GM21367 (cell line): Measurements from ENCODE around the gene GHR.

Experiments
- ATAC-seq: cut with Tn5 transposase; IDR thresholded peaks from one replicate; pipeline ENCODE4 v1.9.1; 2021; ENCODE audit not compliant: unreplicated experiment

The GHR gene

DNA sequence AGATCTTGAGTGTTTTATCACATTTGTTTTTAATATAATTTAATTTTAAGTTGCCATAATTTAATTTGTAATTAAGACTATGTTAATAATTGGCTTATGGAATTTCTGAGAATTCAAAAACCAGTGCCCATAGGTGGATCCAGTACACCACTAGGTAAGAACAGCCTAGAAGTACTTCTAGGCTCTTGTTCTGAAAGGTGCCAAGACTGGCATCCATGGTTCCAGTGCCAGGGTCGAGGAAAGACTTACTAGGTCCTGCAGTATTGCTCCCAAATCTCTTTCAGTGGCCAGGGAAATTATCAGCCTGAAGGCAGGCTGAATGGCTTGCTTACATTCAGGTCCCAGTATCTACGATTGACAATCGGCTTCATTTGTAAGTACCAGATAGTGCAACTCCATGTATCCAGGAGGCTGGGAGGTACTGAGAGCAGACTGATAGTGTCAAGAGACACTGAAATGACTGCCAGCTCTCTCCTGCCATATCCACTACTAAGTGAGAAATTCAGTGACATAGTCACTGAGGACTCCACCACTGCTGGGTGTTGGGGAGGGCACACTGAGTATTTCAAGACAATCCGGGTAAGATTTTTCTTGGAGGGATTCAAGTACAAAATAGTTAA, 174.2 kb downstream of the GHR start:
- ATAC-seq = no peak

DNA sequence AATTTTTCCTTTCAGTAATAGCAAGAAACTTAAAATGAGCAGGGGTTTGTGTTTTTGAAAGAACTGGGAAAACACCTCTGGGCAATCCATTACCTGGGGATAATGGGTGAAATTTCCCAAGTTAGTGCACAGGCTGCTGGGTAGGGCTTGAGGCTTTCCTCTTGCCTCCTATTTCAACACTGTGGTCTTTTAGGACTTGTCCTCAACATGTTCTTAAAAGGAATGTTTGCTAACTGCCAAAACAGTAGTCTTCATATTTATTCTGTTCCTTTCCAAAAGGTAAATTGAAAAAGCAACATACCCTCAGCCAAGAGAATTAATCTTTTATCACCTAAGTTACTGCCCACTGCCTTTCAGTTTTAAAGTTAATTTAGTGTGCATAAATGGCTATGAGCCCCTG, 175.1 kb downstream of the GHR start:
- ATAC-seq = no peak

DNA sequence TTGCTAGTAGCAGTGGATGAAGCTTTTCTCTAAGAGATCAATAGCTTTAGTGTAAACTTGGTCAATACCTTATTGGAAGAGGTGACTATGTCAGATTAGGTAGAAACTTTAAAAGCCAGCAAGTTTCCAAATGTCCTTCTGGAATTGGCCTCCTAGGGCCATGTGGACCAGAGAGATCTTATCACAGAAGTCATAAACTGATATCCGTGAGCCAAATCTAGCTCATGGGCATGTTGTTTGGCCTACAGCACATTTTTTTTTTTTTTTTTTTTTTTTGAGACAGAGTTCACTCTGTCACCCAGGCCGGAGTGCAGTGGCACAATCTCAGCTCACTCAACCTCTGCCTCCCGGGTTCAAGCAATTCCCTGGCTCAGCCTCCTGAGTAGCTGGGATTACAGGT, 175.9 kb downstream of the GHR start:
- no peak for ATAC-seq

DNA sequence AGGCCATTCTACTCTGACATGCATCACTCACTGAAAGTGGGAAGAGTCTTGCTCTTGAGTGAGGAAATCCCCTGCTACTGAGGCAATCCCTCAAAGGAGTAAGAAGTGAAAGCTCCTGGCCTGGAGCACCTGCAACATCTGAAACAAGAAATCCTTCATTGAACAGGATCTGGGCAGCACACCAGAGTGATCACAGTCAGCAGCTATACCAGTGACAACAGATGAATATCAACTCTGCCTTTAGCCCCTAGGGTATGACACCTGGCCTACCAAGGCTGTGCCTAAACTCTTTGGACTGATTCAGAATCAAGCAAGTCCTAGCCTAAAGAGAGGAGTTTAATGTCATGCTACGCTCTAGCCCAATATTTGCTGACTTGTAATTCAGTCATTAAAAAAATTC, 177.2 kb downstream of the GHR start:
- ATAC-seq = no peak

DNA sequence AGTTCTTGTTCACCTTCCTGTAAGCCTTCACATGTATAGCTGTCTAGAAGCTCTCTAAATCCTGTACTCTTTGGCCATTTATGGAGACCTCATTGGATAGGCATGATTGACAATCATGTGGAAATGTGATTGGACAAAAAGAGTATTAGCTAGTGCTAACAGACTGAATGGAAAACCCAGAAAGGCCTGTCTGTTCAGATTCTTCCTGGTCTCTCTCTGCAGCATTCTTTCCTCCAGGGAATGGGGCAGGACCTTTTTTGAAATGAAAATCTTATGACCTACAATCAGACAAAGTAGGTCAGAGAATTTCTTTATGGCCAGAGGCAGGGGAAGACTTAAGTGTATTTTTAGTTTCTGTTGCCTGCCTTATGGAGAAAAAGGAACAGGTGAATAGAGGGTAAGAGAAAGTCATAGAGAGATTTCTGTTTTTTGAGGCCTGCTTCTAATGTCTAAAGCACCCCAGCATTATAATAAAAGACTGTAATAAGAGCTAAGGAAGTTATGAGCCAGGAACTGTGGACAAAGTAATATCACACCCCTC, 181.0 kb downstream of the GHR start:
- no peak for ATAC-seq

DNA sequence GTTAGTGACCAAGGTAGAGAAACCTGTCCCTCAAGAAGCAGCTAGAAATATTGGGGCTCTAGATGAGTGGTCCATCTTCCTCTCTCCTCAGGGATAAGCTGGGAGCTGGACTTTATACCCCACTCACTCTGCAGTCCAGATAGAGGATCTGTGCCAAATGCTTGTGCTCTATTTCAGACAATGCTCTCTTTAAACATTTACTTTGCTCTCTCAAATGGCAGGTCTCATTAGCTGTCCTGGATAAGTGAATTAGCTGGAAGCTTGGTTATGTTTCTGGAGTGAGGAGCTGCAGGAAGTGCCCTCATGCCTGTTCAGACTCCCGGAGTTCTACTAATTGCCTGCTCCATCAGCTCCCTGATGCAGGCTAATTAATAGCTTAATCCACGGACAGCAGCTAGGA, 182.3 kb downstream of the GHR start:
- ATAC-seq = no peak

DNA sequence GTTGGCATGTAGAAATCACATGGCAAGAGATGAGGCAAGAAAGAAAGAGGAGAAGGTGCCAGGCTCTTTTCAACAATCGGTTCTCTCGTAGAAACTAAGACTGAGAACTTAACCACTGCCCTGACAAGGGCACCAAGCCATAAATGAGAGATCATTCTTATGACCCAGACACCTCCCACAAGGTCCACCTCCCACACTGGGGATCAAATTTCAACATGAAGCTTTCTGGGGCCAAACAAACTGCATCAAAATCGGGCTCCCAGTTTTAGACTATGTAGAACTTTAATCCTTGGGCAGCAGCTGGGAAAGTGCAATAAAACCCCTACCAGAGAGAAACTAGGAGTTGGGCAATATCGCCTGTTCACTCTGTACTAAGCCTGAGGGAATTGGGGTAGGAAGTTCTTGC, 183.2 kb downstream of the GHR start:
- ATAC-seq = no peak

DNA sequence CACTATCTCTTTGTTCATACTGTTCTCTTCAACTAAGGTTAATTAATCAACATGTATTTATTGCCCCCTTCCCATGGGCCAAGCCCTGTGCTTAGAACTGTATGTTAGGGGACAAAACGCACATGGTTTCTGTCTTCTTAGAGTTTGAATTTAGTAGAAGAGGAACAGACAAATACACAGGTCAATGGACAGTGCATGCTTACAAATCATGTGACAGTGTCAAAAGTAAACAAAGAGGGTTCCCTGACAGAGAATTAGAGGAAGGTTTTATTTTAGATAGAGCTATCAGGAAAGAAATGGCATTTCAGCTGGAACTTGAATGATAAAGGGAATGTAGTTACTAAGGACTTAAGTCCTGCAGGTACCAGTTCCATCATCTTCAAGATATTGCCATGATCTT, 188.2 kb downstream of the GHR start:
- ATAC-seq = no peak

DNA sequence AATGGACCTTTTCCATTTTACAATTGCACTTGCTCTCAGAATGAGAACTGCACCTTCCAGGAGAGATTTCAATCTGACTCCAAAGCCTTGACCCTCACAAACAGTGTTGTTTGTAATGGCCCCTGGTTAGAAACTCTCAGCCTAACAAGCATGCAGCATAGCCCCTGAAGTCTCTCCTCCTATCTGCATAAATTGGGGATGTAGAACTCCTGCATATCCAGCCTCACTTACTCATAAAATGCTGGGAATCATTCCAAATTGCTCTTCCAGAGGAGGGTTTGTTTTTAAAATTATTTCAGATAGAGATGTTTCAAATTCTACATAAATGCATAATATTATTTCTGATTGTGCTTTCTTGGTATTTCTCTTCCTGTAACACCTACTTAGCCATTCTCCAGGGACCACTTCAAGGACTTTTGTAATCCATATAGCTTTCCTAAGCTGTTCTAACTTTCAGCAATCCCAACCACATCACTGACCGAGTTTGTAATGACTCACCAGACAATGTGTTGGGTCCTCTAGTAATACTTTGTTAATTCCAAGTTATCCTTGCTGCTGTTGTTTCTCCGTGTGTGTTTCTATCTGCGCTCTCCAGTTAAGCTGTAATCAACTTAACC, 189.6 kb downstream of the GHR start:
- ATAC-seq = no peak

DNA sequence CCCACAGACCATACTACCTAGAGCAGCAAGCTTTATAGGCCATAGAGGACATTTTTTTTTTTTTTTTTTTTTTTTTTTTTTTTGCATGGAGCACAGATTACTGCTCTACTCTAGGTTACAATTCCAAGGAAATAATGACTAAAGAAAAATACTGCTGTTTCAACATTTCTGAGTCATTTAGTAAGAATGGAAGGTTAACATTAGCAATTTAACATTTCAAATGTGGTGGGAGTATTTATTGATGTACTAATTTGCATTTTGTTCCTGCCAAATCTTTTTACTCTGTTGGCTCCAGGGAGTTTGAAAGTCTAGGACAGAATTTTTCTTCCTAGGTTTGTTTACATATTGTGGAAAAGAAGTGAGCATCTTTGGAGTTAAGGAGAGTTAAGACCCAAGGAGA, 191.3 kb downstream of the GHR start:
- ATAC-seq = no peak

DNA sequence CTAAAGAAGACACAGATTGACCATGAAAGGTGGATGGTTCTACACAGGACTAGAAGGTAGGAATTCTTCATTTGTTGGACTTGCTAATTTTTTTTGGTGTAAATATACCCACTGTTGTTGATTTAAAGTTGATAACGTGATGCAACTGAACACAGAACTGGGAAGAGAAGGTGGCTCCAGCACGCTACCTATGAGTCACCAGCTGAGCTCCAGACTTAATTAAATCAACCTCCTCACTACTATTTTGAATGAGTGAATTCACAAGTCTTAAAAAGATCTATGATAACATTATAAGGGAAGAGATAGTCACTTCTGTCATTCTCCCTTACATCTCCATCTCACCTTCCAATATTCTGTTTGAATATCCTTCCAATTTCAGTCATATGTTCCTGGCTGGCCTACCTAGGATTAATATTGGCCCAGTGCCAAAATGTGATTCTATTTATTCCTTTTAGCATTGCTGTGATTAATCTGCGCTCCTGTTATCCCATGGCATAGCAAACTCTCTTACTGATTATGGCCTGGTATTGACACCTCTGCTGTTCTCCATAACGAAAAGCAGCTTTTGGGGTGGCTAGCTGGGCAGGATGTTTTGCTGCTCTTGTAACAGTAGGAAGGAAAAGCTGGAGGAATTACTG, 197.5 kb downstream of the GHR start:
- no peak for ATAC-seq

DNA sequence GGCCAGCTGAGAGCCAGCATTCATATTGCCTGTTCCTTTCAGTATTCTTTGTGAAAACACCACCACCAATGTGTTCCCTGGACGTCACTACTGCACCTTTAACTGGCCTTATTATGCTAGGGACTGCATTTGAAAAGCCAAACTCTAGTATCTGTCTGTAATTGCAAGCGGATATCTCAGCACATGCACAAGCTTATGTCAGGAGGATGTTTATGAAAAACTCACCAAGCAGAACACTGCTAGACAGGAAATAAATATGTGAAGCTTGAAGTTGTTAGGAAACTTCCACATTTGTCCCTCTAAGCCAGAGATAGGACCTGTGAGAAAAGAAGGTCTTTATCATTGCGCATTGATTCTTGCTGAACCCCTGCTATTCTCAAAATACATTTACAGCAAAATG, 198.0 kb downstream of the GHR start:
- no peak for ATAC-seq

DNA sequence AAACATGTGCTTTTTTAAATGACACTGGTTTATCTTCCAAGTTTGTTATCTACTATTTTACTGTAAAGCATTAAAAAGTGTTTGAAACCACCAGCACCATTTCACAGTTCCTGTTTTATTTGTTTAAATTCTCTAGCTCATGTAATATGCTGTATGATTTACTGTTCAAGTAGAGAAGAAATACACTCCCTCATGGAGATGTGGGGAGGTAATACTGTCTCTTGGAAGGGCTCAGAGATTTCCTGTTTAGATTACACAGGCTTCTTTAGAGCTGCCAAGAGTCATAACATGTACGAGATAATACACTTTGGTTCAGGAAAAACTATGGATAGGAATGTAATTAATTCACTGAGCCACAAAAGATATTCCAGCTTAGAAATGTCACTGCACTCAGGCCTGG, 198.4 kb downstream of the GHR start:
- no peak for ATAC-seq

DNA sequence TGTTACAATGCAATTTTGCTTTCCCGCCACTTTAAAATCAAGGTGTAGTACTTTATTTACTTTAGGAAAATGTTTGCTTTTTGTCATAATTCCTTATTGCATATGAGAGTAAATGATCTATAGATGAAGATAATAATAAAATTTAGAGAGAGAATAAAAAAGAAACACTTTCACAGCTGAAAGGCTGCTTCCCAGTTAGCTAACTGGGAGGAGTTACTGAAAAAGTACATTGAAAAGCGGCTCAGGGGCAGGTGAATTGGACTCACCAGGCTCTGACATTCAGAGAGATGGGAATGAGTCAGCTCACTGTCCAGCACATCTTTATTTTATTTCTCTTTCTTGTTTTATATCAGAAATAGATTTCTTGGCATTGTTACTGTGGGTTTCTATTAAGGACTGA, 201.7 kb downstream of the GHR start:
- no peak for ATAC-seq

DNA sequence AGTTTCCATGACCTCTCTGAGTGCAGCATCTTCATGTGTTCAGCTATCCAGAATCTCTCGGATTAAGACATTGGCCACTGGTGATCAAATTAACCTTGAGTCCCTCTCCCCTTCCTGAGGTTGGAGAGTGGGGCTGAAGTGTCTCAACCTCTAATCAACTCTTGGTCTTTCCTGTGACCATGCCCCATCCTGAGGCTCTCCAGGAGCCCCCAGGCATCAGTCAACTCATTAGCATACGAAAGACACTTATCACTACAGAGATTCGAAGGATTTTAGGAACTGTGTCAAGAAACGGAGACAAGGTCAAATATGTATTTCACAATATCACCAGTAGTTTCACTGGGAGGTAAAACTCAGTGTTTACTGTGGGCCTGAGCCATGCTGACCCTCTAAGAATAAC, 203.2 kb downstream of the GHR start:
- no peak for ATAC-seq

DNA sequence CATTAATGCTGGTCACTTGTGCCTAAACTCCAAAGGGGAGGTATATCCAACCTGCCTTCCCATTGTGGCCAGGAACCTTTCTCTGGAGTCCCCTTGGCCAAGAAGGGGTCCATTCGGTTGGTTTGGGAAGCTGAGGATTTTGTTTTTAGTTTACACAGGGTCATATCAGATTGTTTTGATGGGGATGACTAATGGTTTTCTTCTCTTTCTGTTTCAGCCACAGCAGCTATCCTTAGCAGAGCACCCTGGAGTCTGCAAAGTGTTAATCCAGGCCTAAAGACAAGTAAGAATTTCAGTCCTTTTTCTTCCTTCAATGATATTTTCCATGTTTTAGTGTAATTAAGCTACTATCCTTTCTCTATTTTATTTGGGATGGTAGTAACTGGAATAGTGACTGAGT, 205.6 kb downstream of the GHR start:
- no peak for ATAC-seq

DNA sequence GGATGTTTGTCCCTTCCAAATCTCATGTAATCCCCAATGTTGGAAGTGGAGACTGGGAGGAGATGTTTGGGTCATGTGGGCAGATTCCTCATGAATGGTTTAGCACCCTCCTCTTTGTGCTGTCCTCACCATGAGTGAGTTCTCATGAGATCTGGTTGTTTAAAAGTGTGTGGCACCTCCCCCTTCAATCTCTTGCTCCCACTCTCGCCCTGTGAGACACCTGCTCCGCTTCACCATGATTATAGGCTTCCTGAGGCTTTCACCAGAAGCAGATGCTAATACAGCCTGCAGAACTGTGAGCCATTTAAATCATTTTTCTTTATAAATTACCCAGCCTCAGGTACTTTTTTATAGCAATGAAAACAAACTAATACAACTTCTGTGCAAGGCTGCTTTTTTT, 206.0 kb downstream of the GHR start:
- no peak for ATAC-seq

DNA sequence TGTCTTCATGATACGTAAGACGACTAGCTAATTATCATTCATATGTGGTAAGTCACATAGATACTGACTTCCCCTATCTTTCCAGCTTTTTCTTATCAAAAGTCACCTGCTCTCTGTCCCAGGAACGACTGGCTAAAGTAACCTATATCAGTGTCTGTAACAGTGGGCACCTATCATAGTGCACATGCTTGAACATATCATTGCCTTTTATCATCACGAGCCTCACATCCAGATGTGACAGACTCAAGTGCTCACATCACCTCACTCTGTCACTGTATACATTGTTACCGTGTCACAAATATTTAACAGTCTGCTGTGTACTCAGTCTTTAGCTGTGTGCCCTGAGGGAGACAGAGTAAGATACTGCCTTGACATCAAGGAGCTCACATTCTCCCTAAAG, 208.0 kb downstream of the GHR start:
- ATAC-seq = no peak

DNA sequence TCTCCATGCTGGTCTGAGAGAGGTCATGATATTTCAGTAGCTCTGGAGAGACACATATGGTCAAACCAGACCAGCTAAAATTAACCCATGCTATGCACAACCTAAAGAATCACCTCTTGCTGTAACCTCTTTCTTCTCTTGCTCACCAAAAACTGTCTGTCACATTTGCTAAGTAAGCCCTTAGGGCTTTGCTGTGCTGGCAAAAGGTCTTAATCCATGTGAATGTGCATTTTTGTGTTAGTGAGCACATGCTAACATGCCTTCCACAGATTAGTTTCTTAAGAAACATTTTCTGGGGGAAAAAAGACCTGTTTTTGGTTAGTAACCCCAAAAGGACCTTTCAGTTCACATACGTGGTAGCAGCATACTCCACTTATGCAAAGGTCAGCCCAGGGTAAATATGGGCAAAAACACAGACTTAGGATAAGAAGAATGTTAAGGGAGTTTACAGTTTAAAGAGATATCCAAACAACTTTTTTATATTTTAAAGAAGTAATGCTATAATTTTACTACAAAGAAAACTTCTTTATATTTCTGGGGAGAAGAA, 209.2 kb downstream of the GHR start:
- no peak for ATAC-seq

DNA sequence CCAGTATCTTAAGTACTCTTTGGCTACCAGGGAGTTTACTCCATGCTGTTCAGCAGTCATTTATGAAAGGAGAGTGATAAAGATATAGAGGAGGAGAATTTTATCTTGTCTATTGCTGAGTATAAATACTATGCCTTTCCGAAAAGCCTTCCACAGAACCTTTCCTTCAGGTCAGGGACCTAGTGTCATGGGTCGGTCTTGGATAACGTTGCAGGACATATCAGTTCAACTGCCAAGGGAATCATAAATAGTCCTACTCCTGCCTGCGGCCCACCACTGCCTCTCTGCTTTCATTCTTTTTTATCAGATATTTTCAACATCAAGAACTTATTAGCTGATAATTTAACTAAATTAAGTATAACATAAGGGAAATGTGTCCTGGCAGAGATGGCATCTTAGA, 211.3 kb downstream of the GHR start:
- ATAC-seq = no peak

DNA sequence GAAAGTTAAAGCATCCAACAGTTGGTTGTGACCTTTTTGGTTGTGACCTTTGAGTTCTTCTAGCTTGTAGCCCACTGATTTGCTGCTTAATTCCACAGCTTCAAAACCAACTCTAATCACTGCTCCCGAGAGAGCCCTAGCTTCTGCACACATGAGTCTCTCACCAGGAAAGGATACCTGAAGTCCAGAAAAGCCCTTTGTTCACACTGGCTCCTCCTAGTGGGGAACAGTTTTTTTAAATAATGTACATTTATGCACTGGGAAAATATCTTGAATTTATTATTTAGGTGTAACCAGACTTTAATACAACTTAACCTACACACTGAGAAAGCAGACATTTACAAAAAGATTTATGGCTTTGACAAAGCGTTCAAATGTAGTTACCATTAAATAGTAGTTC, 213.2 kb downstream of the GHR start:
- no peak for ATAC-seq

DNA sequence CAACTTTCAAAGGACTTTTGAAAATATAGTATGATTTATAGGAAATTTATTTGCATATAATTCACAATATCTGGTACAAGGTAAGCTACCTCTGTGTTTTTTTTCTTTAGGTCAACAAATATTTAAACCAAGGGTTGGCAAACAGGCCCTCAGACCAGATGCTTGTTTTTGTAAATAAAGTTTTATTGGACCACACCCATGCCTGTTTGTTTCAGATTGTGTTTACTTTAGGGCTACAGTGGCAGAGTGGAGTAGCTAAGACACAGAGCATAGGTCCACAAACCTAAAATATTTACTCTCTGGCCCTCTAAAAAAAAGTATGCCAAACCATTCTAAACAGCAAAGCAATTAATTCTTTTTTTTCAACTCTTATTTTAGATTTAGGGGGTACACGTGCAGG, 213.7 kb downstream of the GHR start:
- ATAC-seq = no peak
